Amniotic stem cell (primary cell): ENCODE results near the gene TMEM247.
"Not testable (repeated sequence)": the region's sequence is repeated elsewhere in the genome, so short reads cannot be mapped to it uniquely, and the experiment has no call there.

Source experiments
- DNase-seq: peaks from one replicate; lab custom pipeline; 2025; lab: John Stamatoyannopoulos, UW

TMEM247 gene

DNA sequence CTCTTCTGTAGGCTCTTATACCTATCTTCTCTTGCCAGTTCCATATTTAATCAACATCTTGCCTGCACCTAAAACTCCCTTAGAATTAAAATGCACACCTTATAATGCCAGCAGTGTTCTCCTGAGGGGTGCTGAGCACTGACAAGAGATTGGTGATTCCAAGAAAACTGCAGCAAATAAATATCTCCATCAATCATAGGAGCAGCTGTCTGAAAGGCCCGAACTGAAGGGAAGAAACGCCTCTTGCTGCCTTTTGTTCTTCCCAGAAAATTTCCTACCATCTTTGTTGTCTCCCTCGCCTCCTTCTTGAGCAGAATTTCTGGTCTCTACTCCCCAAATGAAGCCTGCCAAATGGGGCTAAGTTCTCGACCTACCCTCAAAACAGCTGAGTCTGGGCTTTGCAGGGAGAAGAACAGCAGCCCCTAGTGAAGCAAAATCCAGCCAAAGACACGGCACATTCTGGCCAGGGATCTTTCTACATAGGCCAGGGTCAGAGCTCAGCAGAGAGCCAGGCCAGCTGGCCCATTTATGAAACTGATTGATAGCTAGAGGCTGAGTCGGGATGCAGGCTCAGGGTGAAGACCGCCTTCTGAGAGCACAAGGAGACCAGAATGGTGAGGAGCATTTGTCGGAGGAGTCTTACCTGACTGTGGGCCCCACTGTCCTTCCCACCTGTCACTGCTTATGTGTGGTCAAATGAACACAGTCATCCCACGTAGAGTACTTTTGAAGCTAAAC lies 20.4 kb upstream of the TMEM247 start:
- no peak for DNase-seq

DNA sequence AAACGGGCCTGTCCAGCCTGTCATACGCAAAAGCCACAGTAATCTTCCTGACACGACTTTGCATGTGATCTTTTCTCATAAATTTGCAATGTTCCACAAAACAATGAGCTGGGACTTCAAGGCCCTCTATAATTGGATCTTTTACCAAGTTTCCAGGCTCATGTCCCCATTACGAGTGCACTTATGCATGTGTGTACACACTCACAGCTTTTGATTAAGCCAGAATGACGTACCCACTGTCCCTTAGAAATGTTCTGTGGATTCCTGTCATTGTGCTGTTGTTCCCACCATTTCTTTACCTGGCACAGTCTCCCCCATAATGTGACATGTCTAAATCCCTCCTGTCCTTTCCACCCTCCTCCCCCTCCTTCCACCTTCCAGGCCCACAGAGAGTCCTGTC lies 19.7 kb upstream of the TMEM247 start:
- no peak for DNase-seq

GRCh38 chr2:46460241-46460921 lies 19.0 kb upstream of the TMEM247 start:
- DNase-seq: no peak

DNA sequence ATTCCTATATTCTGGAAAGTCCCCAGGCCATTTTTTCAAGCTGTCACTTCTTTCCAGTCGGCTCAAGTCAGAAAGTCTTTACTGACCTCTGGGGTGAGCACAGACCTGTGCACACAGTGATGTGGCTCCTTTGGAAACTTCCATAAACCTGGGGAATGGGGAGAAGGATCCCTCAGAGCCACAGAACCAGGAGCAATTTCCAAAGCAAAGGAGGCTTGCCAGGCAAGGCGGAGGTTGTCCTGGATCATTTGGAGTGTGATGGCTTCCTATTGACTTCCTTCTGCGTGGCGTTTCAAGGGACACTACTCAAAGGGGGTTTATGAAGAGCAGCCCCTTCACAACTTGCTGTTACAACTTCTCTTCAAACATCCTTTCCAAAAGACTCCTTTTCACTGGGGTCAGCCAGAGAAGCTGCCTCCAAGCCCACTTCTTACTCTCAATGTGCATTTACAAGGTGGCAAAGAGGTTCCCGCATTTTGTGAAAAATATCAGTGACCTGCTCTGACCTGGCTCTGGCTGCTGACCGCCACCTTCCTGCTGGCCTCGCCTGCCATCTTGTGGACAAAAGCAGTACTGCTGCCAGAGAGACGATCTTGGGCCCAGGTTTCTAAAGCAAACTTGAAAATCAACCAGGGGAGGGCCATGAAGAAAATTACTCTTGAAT lies 18.2 kb upstream of the TMEM247 start:
- DNase-seq: no peak

DNA sequence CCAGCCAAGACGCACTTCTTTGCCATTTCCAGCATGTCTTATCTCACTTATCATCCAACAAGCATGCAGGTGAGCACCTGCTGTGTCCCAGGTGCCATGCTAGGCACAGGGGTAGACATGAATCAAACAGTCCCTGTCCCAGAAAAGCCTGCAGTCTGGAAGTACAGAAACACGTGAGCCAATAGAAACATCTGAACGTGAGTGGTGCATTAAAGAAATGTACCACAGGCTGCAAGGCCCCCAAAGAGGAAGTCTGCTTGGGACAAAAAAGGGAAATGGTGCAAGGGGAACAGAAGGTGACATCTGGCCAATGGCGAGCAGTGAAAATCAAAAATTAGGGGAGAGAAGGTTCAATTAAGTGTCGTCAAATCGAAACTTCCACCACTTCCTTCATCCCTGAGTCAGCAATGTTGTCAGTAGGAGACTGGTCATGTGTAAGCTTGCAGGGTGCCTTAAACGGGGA lies 17.6 kb upstream of the TMEM247 start:
- DNase-seq: no peak

DNA sequence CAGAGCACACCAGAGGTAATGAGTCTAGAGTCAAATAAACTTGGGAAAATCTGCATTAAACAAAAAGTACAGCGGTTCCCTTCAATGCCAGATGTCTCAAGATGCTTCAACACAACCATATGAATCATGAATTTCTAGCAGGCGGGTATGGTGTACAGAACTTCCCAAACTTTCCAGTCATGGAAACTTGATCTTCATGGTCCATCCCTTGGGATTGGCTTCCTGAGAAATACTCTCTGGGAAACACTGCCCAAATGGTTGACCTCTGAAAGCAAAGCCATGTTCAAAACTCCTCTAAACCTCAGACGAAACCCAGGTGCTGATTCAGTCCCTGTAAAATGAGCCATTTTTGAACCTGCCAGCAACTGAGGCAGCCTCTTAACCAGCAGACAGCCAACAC lies 16.4 kb upstream of the TMEM247 start:
- no peak for DNase-seq

- DNase-seq: no peak
These were observed 10.2 kb upstream of the TMEM247 start for GRCh38 chr2:46469116-46469515.

GRCh38 chr2:46469700-46470099 lies 9.7 kb upstream of the TMEM247 start:
- no peak for DNase-seq

- no peak for DNase-seq
These were observed 9.2 kb upstream of the TMEM247 start for GRCh38 chr2:46470114-46470628.

- DNase-seq: no peak
These were observed 8.3 kb upstream of the TMEM247 start for GRCh38 chr2:46471019-46471583.

- no peak for DNase-seq
These were observed 7.7 kb upstream of the TMEM247 start for GRCh38 chr2:46471697-46472096.

DNA sequence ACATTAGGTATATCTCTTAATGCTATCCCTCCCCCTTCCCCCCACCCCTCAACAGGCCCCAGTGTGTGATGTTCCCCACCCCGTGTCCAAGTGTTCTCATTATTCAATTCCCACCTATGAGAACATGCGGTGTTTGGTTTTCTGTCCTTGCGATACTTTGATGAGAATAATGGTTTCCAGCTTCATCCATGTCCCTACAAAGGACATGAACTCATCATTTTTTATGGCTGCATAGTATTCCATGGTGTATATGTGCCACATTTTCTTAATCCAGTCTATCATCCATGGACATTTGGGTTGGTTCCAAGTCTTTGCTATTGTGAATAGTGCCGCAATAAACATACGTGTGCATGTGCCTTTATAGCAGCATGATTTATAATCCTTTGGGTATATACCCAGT lies 7.2 kb upstream of the TMEM247 start:
- not testable (repeated sequence) for DNase-seq

GRCh38 chr2:46477462-46477861 lies 1.9 kb upstream of the TMEM247 start:
- DNase-seq: not testable (repeated sequence)

DNA sequence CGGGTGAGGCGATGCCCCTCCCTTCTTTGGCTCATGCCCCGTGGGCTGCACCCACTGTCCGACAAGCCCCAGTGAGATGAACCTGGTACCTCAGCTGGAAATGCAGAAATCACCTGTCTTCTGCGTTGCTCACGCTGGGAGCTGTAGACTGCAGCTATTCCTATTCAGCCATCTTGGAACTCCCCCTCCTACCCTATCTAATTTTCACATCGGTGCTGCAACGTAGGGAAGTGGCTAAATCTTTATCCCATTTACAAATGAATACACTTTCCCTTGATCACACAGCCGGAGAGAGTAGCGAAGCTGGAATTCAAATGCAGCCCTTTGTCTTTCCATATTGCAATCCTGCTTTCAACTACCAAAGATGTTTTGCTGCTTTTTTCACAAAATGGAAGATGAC lies 1.4 kb upstream of the TMEM247 start:
- no peak for DNase-seq

GRCh38 chr2:46480562-46480961 lies 1.2 kb downstream of the TMEM247 start:
- no peak for DNase-seq

- peak; percentile 29 for DNase-seq
These were observed 2.1 kb downstream of the TMEM247 start for GRCh38 chr2:46481198-46482193.

- no peak for DNase-seq
These were observed 3.1 kb downstream of the TMEM247 start for GRCh38 chr2:46482490-46482889.

- DNase-seq: no peak
These were observed 5.6 kb downstream of the TMEM247 start for GRCh38 chr2:46485002-46485401.

DNA sequence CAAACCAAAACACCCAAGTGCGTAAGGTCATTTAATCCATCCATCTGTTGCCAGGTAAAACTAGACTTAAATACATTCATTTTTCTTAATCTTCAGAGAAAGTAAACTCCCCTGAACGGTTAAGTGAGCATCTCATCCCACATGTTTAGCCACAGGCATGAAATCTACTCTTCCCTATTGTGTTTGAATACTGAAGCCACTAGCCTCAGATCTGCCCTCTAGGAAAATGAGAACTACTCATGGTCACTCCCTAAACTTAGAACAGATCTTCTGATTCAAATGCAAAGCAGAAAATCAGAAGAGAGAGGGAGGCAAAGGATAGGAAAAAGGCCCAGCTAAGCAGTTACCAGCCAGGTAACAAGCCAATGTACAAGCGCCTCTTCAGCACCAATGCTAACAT lies 7.1 kb downstream of the TMEM247 start:
- DNase-seq: no peak

GRCh38 chr2:46487667-46488335 lies 8.4 kb downstream of the TMEM247 start:
- DNase-seq: peak; percentile 17

DNA sequence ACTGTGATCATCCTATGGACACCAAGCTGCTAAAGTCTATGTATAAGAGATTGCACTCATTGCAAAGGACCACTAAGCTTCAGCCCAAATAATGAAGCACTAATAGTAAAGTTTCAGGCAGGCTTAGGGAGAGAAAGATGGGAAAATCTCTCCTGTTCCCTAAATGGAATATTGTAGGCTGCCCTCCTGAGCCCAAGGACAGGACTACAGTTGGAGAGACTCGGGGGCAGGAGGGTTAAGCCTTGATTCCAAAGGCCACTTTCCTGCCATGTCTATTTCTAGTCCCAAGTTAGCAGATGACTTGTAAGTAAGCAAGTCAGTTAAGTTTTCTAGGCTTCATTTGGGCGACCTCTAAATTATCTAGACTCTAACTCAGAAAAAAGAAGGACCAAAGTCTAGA lies 9.0 kb downstream of the TMEM247 start:
- DNase-seq: no peak
